Coronary artery (tissue), 2 donors: ENCODE measurements around the gene SEC22C.
A peak's percentile ranks its signal among the peaks of the same experiment; 100 is the strongest.

ENCODE experiments used
- DNase-seq: peaks from one replicate; pipeline ENCODE4 v3.0.0-alpha.2; 2017; ENCODE audit warnings: low spot score
- H3K27ac ChIP-seq, 2 donors: fragments of 200-600 bp; sonication (generic); one replicate each; pipeline ENCODE4 v1.5.1; 2016 to 2019
- H3K4me3 ChIP-seq: fragments of 200-600 bp; sonication (generic); 2 replicates; pipeline ENCODE4 v1.5.1; 2016; ENCODE audit warnings: mild to moderate bottlenecking, moderate library complexity
- CTCF ChIP-seq: fragments of 200-600 bp; sonication (generic); IDR thresholded peaks from one replicate; pipeline ENCODE4 v1.5.1; 2019; ENCODE audit warnings: antibody characterized with exemption

SEC22C gene

GRCh38 chr3:42507761-42508335 is 73.9 kb downstream of the SEC22C start:
- Histone ChIP-seq H3K27ac (no peak overlapping the region), H3K4me3 (no peak overlapping the region)
- DNase-seq = peak; percentile 53
- no peak for TF ChIP-seq CTCF

GRCh38 chr3:42507252-42507651 is 74.5 kb downstream of the SEC22C start:
- no peak overlapping the region for H3K27ac ChIP-seq
- no peak for TF ChIP-seq CTCF

GRCh38 chr3:42505849-42506410 is 75.8 kb downstream of the SEC22C start:
- DNase-seq = peak; percentile 45
- TF ChIP-seq CTCF = no peak
- Histone ChIP-seq H3K4me3 (no peak overlapping the region), H3K27ac (no peak overlapping the region)

More at GRCh38 chr3:42507252-42507651, 74.5 kb downstream of the SEC22C start:
- DNase-seq = peak; percentile 49
- no peak overlapping the region for H3K4me3 ChIP-seq

GRCh38 chr3:42505128-42505848 is 76.5 kb downstream of the SEC22C start:
- H3K27ac ChIP-seq = no peak overlapping the region
- DNase-seq = peak; percentile 74
- no peak for TF ChIP-seq CTCF
- H3K4me3 ChIP-seq = no peak overlapping the region

GRCh38 chr3:42504334-42505127 is 77.2 kb downstream of the SEC22C start:
- no peak for TF ChIP-seq CTCF
- H3K4me3 ChIP-seq = no peak overlapping the region
- H3K27ac ChIP-seq = peak overlapping the region in 1 of 2 donors; percentile 74
- DNase-seq = peak; percentile 22

- peak overlapping the region; percentile 2 to 74 for H3K27ac ChIP-seq
- peak; percentile 58 for DNase-seq
- no peak overlapping the region for H3K4me3 ChIP-seq
- TF ChIP-seq CTCF = no peak
These were observed 77.8 kb downstream of the SEC22C start for GRCh38 chr3:42503957-42504333.
